HepG2 (cell line): Measurements from ENCODE around the gene YWHAH. TPM values are rescaled to one million over a fixed set of nuclear protein-coding genes. Genes with fewer than 3 reads are reported as not detected.
A peak's percentile ranks its signal among the peaks of the same experiment; 100 is the strongest.

Experiments used
- AGO2 ChIP-seq: fragments of 200-400 bp; formaldehyde crosslinking; optimal IDR thresholded peaks from 2 replicates; pipeline ENCODE3; 2017; ENCODE audit warnings: mild to moderate bottlenecking, low read depth, low read length, moderate library complexity
- AHR ChIP-seq: IDR thresholded peaks from 2 replicates; pipeline ENCODE4 v1.6.1; 2018; ENCODE audit warnings: missing genetic modification reagents, missing compliant biosample characterization
- ATM ChIP-seq: fragments of 450-650 bp; IDR thresholded peaks from 2 replicates; pipeline ENCODE4 v1.7.1; 2017; ENCODE audit warnings: mild to moderate bottlenecking, borderline replicate concordance
- BCL6 ChIP-seq: IDR thresholded peaks from 2 replicates; pipeline ENCODE4 v1.6.1; 2016; ENCODE audit warnings: missing genetic modification reagents, missing compliant biosample characterization
- ELK4 ChIP-seq: sonication (generic); formaldehyde crosslinking; IDR thresholded peaks from 2 replicates; pipeline ENCODE4 v1.9.0; 2021; ENCODE audit warnings: missing genetic modification reagents, borderline replicate concordance
- HOXD1 ChIP-seq: sonication (generic); formaldehyde crosslinking; IDR thresholded peaks from 2 replicates; pipeline ENCODE4 v1.5.0; 2020; ENCODE audit warnings: missing genetic modification reagents
- MAX ChIP-seq: IDR thresholded peaks from 2 replicates; pipeline ENCODE4 v1.6.1; 2012; ENCODE audit warnings: inconsistent platforms
- MLXIP ChIP-seq: sonication (generic); formaldehyde crosslinking; IDR thresholded peaks from 2 replicates; pipeline ENCODE4 v1.9.0; 2021; ENCODE audit warnings: missing genetic modification reagents, borderline replicate concordance
- MXD3 ChIP-seq: IDR thresholded peaks from 2 replicates; pipeline ENCODE4 v1.6.1; 2016; ENCODE audit warnings: mild to moderate bottlenecking, missing biosample characterization, missing genetic modification reagents
- MYC ChIP-seq: sonication (generic); formaldehyde crosslinking; IDR thresholded peaks from 2 replicates; pipeline ENCODE4 v1.9.0; 2021; ENCODE audit warnings: missing genetic modification reagents, borderline replicate concordance
- PHF8 ChIP-seq: sonication (generic); formaldehyde crosslinking; IDR thresholded peaks from 2 replicates; pipeline ENCODE4 v1.5.0; 2020; ENCODE audit warnings: missing genetic modification reagents
- POLR2A ChIP-seq, 2 experiments: IDR thresholded peaks; 2 replicates each; pipeline ENCODE4 v1.6.1; 2011; ENCODE audit warnings: low read depth in 2 of 2, low read length in 2 of 2, mild to moderate bottlenecking in 1 of 2, moderate library complexity in 1 of 2; ENCODE audit not compliant: insufficient read depth in 1 of 2
- SAP130 ChIP-seq: IDR thresholded peaks from 2 replicates; pipeline ENCODE4 v1.6.1; 2016; ENCODE audit warnings: low read depth
- TBL1XR1 ChIP-seq: fragments of 150-350 bp; IDR thresholded peaks from 2 replicates; pipeline ENCODE4 v1.6.1; 2014; ENCODE audit warnings: borderline replicate concordance, low read length; ENCODE audit not compliant: partially characterized antibody
- THAP11 ChIP-seq: IDR thresholded peaks from 2 replicates; pipeline ENCODE4 v1.6.1; 2016; ENCODE audit warnings: missing biosample characterization, missing genetic modification reagents
- ZNF136 ChIP-seq: sonication (generic); formaldehyde crosslinking; IDR thresholded peaks from 2 replicates; pipeline ENCODE4 v1.8.1; 2022; ENCODE audit warnings: low read depth, mild to moderate bottlenecking, moderate library complexity, missing genetic modification reagents
- ZNF276 ChIP-seq: sonication (generic); formaldehyde crosslinking; IDR thresholded peaks from 2 replicates; pipeline ENCODE4 v1.4.0; 2020; ENCODE audit warnings: mild to moderate bottlenecking, low read depth, missing genetic modification reagents
- ZNF281 ChIP-seq: sonication (generic); formaldehyde crosslinking; IDR thresholded peaks from 2 replicates; pipeline ENCODE4 v1.4.0; 2020; ENCODE audit warnings: missing genetic modification reagents, borderline replicate concordance
- ZNF563 ChIP-seq: sonication (generic); formaldehyde crosslinking; IDR thresholded peaks from 2 replicates; pipeline ENCODE4 v1.8.0; 2022; ENCODE audit warnings: mild to moderate bottlenecking, moderate library complexity, missing genetic modification reagents
- ZNF580 ChIP-seq: IDR thresholded peaks from 2 replicates; pipeline ENCODE4 v1.6.1; 2016; ENCODE audit warnings: low read depth, borderline replicate concordance
- polyA plus RNA-seq, 8 experiments: library from polyadenylated mRNA; depleted of rRNA in 3 of 8; stranded (reverse) in 7 of 8; unstranded in 1 of 8; fragments of >200 nt; fragmentation: Illumina TruSeq in 4 of 8; extraction: Trizol in 4 of 8; gene quantifications; 2 replicates each; pipeline versions ENCODE4 v1.2.1 to v1.2.3, GENCODE V29; 2011 to 2016; ENCODE audit warnings: low read depth in 4 of 8, missing spikeins in 1 of 8, mixed read lengths in 1 of 8; ENCODE audit not compliant: insufficient read depth in 1 of 8
- total RNA-seq, 5 experiments: library from RNA; depleted of rRNA; stranded (reverse); fragments of >200 nt; fragmentation: Illumina TruSeq; extraction: Trizol; gene quantifications; 2 replicates each; pipeline ENCODE4 v1.2.3, GENCODE V29; 2016; ENCODE audit warnings: low read depth in 1 of 5

The YWHAH gene
- total and polyA plus RNA-seq, 2 of the 13 experiments (the other 11 are each of a cell fraction or from before 2014, with no cell fraction given), result 35.6 to 92.7 TPM

GRCh38 chr22:31943978-31944699 lies at the start of gene YWHAH (continued):
- peak; percentile 94 for TF ChIP-seq ZNF281 (CRISPR knock-in tag)
- 0 out of 2 replicates have a peak, but pooled peaks have one; percentile 40 for TF ChIP-seq HOXD1 (CRISPR knock-in tag)
- TF ChIP-seq MYC (CRISPR knock-in tag), result peak; percentile 91
- peak; percentile 54 for TF ChIP-seq MAX
- TF ChIP-seq ELK4 (CRISPR knock-in tag), result no peak
- peak; percentile 67 for TF ChIP-seq PHF8 (CRISPR knock-in tag)
- TF ChIP-seq POLR2A (IDR thresholded peaks at IDR 0.05; ENCODE audit: insufficient read depth in 1 of 2, low read depth in 2 of 2, low read length in 2 of 2), result peak; percentile 69 to 84
- TF ChIP-seq BCL6 (CRISPR knock-in tag), result peak; percentile 9; the same call in 1 of the 2 replicates
- TF ChIP-seq MXD3 (CRISPR knock-in tag), result peak; percentile 67; the same call in 1 of the 2 replicates
- peak; percentile 45; the same call in 1 of the 2 replicates for TF ChIP-seq ZNF580
- TF ChIP-seq AGO2, result peak; percentile 2
- TF ChIP-seq THAP11 (CRISPR knock-in tag), result 0 out of 2 replicates have a peak, but pooled peaks have one; percentile 11
- peak; percentile 66; the same call in 1 of the 2 replicates for TF ChIP-seq SAP130
- TF ChIP-seq ZNF276, result peak; percentile 8; the same call in 1 of the 2 replicates
- TF ChIP-seq TBL1XR1, result no peak
- no peak for TF ChIP-seq AHR
- TF ChIP-seq ZNF563, result no peak
- no peak for TF ChIP-seq ZNF136 (CRISPR knock-in tag)
- no peak for TF ChIP-seq MLXIP (CRISPR knock-in tag)
- no peak for TF ChIP-seq ATM
